MG63 (cell line): Measurements from ENCODE around the gene USP40. TPM values are rescaled to one million over a fixed set of nuclear protein-coding genes. Genes with fewer than 3 reads are reported as not detected.

Source experiments
- DNase-seq: peaks from one replicate; pipeline ENCODE4 v3.0.0-alpha.2; 2020
- H3K27me3 ChIP-seq: fragments of 250-450 bp; sonication (Bioruptor Pico); 2 replicates; pipeline ENCODE4 v1.5.1; 2020; ENCODE audit warnings: mild to moderate bottlenecking, moderate library complexity
- H3K36me3 ChIP-seq: fragments of 250-450 bp; sonication (Bioruptor Pico); 2 replicates; pipeline ENCODE4 v1.5.1; 2020; ENCODE audit warnings: mild to moderate bottlenecking, moderate library complexity
- H3K4me3 ChIP-seq: fragments of 250-450 bp; sonication (Bioruptor Pico); 2 replicates; pipeline ENCODE4 v1.5.1; 2020; ENCODE audit warnings: mild to moderate bottlenecking, moderate library complexity
- H3K9me3 ChIP-seq: fragments of 250-450 bp; sonication (Bioruptor Pico); 2 replicates; pipeline ENCODE4 v1.5.1; 2020; ENCODE audit warnings: mild to moderate bottlenecking, moderate library complexity
- total RNA-seq: library from RNA; depleted of rRNA; stranded (reverse); fragments of >200 nt; shearing (Covaris generic); gene quantifications from 2 replicates; pipeline ENCODE4 v1.2.3, GENCODE V29; 2014; ENCODE audit warnings: low replicate concordance

The USP40 gene
- total RNA-seq, 1 experiment from 2014 or later = 23.4 TPM

DNA sequence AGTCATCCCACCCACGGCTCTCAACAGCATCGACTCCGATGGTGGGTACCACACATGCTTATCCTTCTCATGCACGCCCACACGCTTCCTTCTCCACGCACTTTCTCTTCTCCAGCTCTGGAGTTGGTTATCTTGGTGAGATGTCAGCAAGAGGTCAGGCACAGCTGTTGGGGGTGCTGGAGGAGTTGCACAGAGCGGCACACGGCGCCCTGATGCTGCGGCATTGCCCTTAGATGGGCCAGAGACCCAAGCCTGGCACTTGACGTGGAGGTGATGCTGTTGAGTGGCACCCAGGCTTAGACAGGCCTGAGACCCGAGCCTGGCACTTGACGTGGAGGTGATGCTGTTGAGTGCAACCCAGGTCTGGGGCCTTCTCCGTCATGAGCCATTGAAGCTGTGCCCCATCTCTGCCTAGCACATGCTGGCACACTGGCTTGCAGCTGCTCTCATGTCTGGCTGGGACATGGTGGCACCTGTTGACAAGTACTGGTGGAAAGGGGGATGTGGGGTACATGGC lies 129.1 kb downstream of the USP40 start:
- H3K27me3 ChIP-seq = no peaks in the 10 kb centered on the region
- DNase-seq = no peak
- no peaks in the 10 kb centered on the region for H3K9me3 ChIP-seq
- no peak overlapping the region for H3K4me3 ChIP-seq
- H3K36me3 ChIP-seq = peaks cover 5% of the 10 kb centered on the region

GRCh38 chr2:233436691-233437438 lies 129.7 kb downstream of the USP40 start:
- Histone ChIP-seq H3K4me3 (no peak overlapping the region), H3K9me3 (no peaks in the 10 kb centered on the region), H3K36me3 (peaks cover 5% of the 10 kb centered on the region), H3K27me3 (no peaks in the 10 kb centered on the region)
- DNase-seq = no peak

- Histone ChIP-seq H3K4me3 (no peak overlapping the region), H3K27me3 (no peaks in the 10 kb centered on the region), H3K36me3 (peaks cover 5% of the 10 kb centered on the region), H3K9me3 (no peaks in the 10 kb centered on the region)
- DNase-seq = no peak
Observed at GRCh38 chr2:233436191-233436581, 130.4 kb downstream of the USP40 start.

- peaks cover 5% of the 10 kb centered on the region for H3K36me3 ChIP-seq
- H3K27me3 ChIP-seq = no peaks in the 10 kb centered on the region
- DNase-seq = no peak
- no peaks in the 10 kb centered on the region for H3K9me3 ChIP-seq
- no peak overlapping the region for H3K4me3 ChIP-seq
Observed at GRCh38 chr2:233435436-233436190, 131.0 kb downstream of the USP40 start.

- H3K9me3 ChIP-seq = no peaks in the 10 kb centered on the region
- peaks cover 3% of the 10 kb centered on the region for H3K36me3 ChIP-seq
- H3K4me3 ChIP-seq = no peak overlapping the region
- no peaks in the 10 kb centered on the region for H3K27me3 ChIP-seq
- no peak for DNase-seq
Observed at GRCh38 chr2:233434666-233435330, 131.8 kb downstream of the USP40 start.

- no peaks in the 10 kb centered on the region for H3K9me3 ChIP-seq
- H3K27me3 ChIP-seq = no peaks in the 10 kb centered on the region
- no peak overlapping the region for H3K4me3 ChIP-seq
- no peak for DNase-seq
- H3K36me3 ChIP-seq = peaks cover 3% of the 10 kb centered on the region
Observed at GRCh38 chr2:233433794-233434193, 132.8 kb downstream of the USP40 start.

- Histone ChIP-seq H3K4me3 (no peak overlapping the region), H3K9me3 (no peaks in the 10 kb centered on the region), H3K36me3 (peaks cover 3% of the 10 kb centered on the region), H3K27me3 (no peaks in the 10 kb centered on the region)
- DNase-seq = no peak
Observed at GRCh38 chr2:233433029-233433428, 133.6 kb downstream of the USP40 start.

- no peak for DNase-seq
- Histone ChIP-seq H3K27me3 (no peaks in the 10 kb centered on the region), H3K4me3 (no peak overlapping the region), H3K36me3 (peaks cover 6% of the 10 kb centered on the region), H3K9me3 (peaks cover 7% of the 10 kb centered on the region)
Observed at GRCh38 chr2:233430651-233431050, 135.9 kb downstream of the USP40 start.

DNA sequence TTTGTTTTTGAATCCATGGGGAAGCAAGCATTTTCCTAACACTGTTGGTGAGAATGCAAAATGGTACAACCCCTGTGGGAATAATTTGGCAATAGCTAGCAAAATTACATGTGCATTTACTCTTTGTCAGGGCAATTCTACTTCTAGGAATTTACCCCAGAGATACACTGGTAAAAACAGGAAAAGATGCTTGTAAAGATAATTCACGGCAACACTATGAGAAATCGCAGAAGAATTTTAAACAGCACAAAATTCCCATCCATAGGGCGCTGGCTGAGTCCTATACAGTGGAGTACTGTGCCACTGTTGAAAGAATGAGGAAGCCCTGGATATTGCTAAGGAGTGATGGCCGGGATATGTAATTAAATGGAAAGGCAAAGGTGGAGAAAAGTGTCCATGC lies 136.5 kb downstream of the USP40 start:
- Histone ChIP-seq H3K4me3 (no peak overlapping the region), H3K9me3 (peaks cover 9% of the 10 kb centered on the region), H3K36me3 (peaks cover 6% of the 10 kb centered on the region), H3K27me3 (no peaks in the 10 kb centered on the region)
- DNase-seq = no peak

DNA sequence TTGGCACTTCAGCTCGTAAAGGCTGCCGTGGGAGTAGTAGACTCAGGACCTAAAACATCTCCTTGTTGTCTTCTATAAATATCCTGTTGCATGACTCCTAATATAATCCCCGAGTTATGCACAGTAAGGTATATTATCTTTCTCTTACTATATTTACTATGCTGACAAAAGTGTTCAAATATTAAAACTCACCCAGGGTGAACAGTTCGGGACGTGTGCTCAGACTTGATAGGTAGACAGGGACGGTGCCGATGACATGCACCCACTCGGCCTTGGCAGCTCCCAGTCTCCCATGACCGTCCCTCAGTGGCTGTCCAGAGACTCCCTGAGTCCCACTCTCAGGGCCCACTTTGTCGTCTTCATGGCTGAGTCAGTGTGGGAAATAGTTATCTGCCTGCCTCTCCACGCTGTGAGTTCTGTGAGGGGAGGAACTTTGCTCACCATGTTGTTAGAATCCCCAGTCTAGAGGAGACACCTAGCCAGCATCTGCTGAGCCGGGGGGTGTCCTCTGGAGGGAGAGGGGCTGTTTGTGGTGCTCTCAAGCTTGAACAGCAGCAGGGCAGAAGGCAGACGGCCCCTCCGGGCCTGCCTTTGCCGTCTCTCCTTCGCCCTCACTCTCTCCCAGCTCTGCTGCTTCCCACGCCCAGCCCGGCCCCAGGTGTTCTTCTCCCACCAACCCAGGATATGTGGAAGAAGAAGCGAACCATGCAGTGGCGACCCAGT lies 137.2 kb downstream of the USP40 start:
- H3K36me3 ChIP-seq = peaks cover 6% of the 10 kb centered on the region

DNA sequence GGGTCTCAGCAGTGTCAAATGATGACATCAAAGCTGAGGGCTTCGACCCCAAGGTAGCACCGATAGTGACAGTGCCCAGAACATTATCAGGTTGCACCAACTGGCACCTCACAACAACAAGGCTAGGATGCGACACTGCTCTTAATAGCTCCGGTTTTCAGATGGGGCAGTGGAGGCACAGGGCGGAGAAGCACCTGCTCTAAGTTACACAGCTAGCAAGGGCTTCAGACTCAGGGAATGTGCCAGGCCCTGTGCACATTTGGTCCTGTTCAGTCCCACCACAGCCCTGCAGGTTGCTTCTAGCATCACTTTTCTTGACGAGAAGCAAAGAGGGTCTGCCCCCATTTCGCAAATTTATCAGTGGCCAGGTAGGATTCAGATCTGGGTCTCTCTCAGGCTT lies 138.1 kb downstream of the USP40 start:
- peaks cover 9% of the 10 kb centered on the region for H3K9me3 ChIP-seq
- H3K36me3 ChIP-seq = peaks cover 4% of the 10 kb centered on the region
- no peak for DNase-seq

More for the DNA sequence above, 137.2 kb downstream of the USP40 start:
- no peaks in the 10 kb centered on the region for H3K27me3 ChIP-seq
- no peak overlapping the region for H3K4me3 ChIP-seq
- peaks cover 9% of the 10 kb centered on the region for H3K9me3 ChIP-seq
- no peak for DNase-seq

DNA sequence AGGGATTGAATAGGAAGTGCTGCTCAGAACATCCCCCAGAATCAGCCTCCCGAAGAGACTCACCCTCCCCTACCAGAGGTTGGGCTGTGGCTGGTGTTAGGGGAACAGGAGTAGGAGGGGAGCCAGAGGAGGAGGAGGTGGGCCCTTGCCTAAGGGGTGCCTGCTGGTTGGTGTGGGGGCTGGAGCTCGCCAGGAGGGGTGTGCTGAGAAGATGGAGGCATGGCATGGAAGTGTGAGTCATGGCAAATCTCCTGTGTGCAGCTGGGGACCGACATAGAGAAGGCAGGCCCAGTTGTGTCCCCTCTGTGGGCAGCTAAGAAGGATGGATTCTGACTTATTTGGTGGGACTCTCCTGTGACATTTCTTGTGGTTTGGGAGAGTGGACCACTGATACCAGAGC lies 138.6 kb downstream of the USP40 start:
- H3K27me3 ChIP-seq = no peaks in the 10 kb centered on the region
- DNase-seq = no peak
- H3K9me3 ChIP-seq = peaks cover 9% of the 10 kb centered on the region
- H3K36me3 ChIP-seq = peaks cover 4% of the 10 kb centered on the region
- H3K4me3 ChIP-seq = no peak overlapping the region

More for the DNA sequence above, 138.1 kb downstream of the USP40 start:
- Histone ChIP-seq H3K4me3 (no peak overlapping the region), H3K27me3 (no peaks in the 10 kb centered on the region)

GRCh38 chr2:233426619-233427342 lies 139.8 kb downstream of the USP40 start:
- peaks cover 8% of the 10 kb centered on the region for H3K36me3 ChIP-seq
- H3K9me3 ChIP-seq = peaks cover 9% of the 10 kb centered on the region
- H3K27me3 ChIP-seq = no peaks in the 10 kb centered on the region
- DNase-seq = peak; percentile 85
- H3K4me3 ChIP-seq = no peak overlapping the region
